Common myeloid progenitor, CD34-positive (primary cell): ENCODE data around the gene FOXN4.

Source experiments
- CTCF ChIA-PET: fragments of 350-600 bp; sonication (Branson Sonifier 250); formaldehyde crosslinking; loops from one replicate; lab custom pipeline; 2021; ENCODE audit warnings: antibody characterized with exemption; lab: Charles Lee
- POLR2A ChIA-PET: fragments of 350-600 bp; sonication (Branson Sonifier 250); formaldehyde crosslinking; loops from one replicate; lab custom pipeline; 2021; ENCODE audit warnings: antibody characterized with exemption; lab: Charles Lee
- DNase-seq, 3 donors: peaks; one replicate each; pipeline versions ENCODE4 v3.0.0 to v3.0.0-alpha.2; 2013
- H3K27ac ChIP-seq, 2 experiments: 1 replicate in 1 of 2; 2 replicates in 1 of 2; pipeline ENCODE4 v1.7.0; 2013; ENCODE audit warnings: inconsistent platforms in 2 of 2, low read length in 2 of 2, mild to moderate bottlenecking in 2 of 2, low read depth in 1 of 2, moderate library complexity in 1 of 2; ENCODE audit not compliant: severe bottlenecking in 2 of 2, insufficient read depth in 1 of 2, poor library complexity in 1 of 2
- H3K27me3 ChIP-seq, 5 experiments: replicated peaks in 2 of 5; 1 replicate in 3 of 5; 2 replicates in 2 of 5; pipeline versions ENCODE4 v1.6.1 to v1.7.0; 2013; ENCODE audit warnings: low read length in 4 of 5, mild to moderate bottlenecking in 2 of 5, moderate library complexity in 2 of 5, inconsistent platforms in 1 of 5; ENCODE audit not compliant: insufficient read depth in 5 of 5, control insufficient read depth in 4 of 5
- H3K36me3 ChIP-seq, 4 experiments: 1 replicate in 2 of 4; 2 replicates in 2 of 4; pipeline versions ENCODE4 v1.6.1 to v1.7.0; 2013; ENCODE audit warnings: low read length in 3 of 4, control low read depth in 1 of 4, mild to moderate bottlenecking in 1 of 4; ENCODE audit not compliant: control insufficient read depth in 4 of 4, insufficient read depth in 4 of 4
- H3K4me1 ChIP-seq, 4 experiments: 1 replicate in 3 of 4; 2 replicates in 1 of 4; pipeline versions ENCODE4 v1.6.1 to v1.7.1; 2013; ENCODE audit warnings: low read length in 3 of 4, mild to moderate bottlenecking in 3 of 4, control low read depth in 1 of 4, inconsistent platforms in 1 of 4, moderate library complexity in 1 of 4; ENCODE audit not compliant: control insufficient read depth in 4 of 4, insufficient read depth in 4 of 4; ENCODE audit errors: control extremely low read depth in 1 of 4
- H3K4me3 ChIP-seq, 7 experiments: 1 replicate in 4 of 7; 2 replicates in 3 of 7; pipeline versions ENCODE4 v1.5.1 to v1.7.0; 2013; ENCODE audit warnings: mild to moderate bottlenecking in 7 of 7, low read length in 6 of 7, moderate library complexity in 6 of 7, inconsistent platforms in 2 of 7, low read depth in 2 of 7, control low read depth in 1 of 7; ENCODE audit not compliant: insufficient read depth in 4 of 7, control insufficient read depth in 1 of 7; ENCODE audit errors: extremely low read depth in 1 of 7
- H3K9me3 ChIP-seq, 5 experiments: 1 replicate in 4 of 5; 2 replicates in 1 of 5; pipeline versions ENCODE4 v1.6.1 to v1.7.1; 2013; ENCODE audit warnings: low read length in 4 of 5, mild to moderate bottlenecking in 2 of 5, inconsistent platforms in 1 of 5, low read depth in 1 of 5, moderate library complexity in 1 of 5; ENCODE audit not compliant: control insufficient read depth in 4 of 5, insufficient read depth in 2 of 5; ENCODE audit errors: control extremely low read depth in 1 of 5
- WGBS: methylation state at CpG from one replicate; pipeline ENCODE4 v1.1.5; 2013; ENCODE audit not compliant: insufficient coverage; 5-methylcytosine and 5-hydroxymethylcytosine counted together

The FOXN4 gene

GRCh38 chr12:109276160-109276559 is 32.9 kb downstream of the FOXN4 start:
- H3K36me3 ChIP-seq, result no peaks in the 10 kb centered on the region
- no peaks in the 10 kb centered on the region for H3K9me3 ChIP-seq
- peaks cover 0 to 11% (median 6%) of the 10 kb centered on the region in 4 experiments for H3K4me1 ChIP-seq
- CTCF ChIA-PET, result interaction anchor here (1.5 kb wide), 1 partner anchor 114 kb away, joined by 3 read pairs; no protein-coding TSS in a partner anchor
- POLR2A ChIA-PET, result no interaction called here
- 96% methylated on average over 5 of the region's 5 CpGs for WGBS
- DNase-seq, result no peak
- H3K27me3 ChIP-seq, result peaks cover 0 to 2% (median 0%) of the 10 kb centered on the region in 5 experiments
- no peak overlapping the region for H3K27ac ChIP-seq
- no peak overlapping the region for H3K4me3 ChIP-seq

- Histone ChIP-seq H3K27ac (no peak overlapping the region), H3K9me3 (no peaks in the 10 kb centered on the region), H3K4me1 (peaks cover 0 to 11% (median 6%) of the 10 kb centered on the region in 4 experiments), H3K36me3 (no peaks in the 10 kb centered on the region), H3K27me3 (peaks cover 0 to 2% (median 0%) of the 10 kb centered on the region in 5 experiments), H3K4me3 (no peak overlapping the region)
- ChIA-PET POLR2A (no interaction called here), CTCF (no interaction called here)
- WGBS, result 100% methylated on average over 3 of the region's 4 CpGs
- DNase-seq, result no peak
Observed at GRCh38 chr12:109275173-109275572, 33.9 kb downstream of the FOXN4 start.

- Histone ChIP-seq H3K27ac (no peak overlapping the region), H3K27me3 (peaks cover 0 to 2% (median 0%) of the 10 kb centered on the region in 5 experiments), H3K4me3 (no peak overlapping the region), H3K36me3 (no peaks in the 10 kb centered on the region), H3K4me1 (peaks cover 0 to 11% (median 6%) of the 10 kb centered on the region in 4 experiments), H3K9me3 (no peaks in the 10 kb centered on the region)
- 78% methylated on average over 1 of the region's 1 CpG for WGBS
- ChIA-PET CTCF (interaction anchor here (1.2 kb wide), 1 partner anchor 22 kb away, joined by 3 read pairs; no protein-coding TSS in a partner anchor), POLR2A (no interaction called here)
- DNase-seq, result no peak
Observed at GRCh38 chr12:109274381-109274780, 34.7 kb downstream of the FOXN4 start.

- WGBS, result 53% methylated on average over 16 of the region's 16 CpGs
Observed at GRCh38 chr12:109273354-109273753, 35.7 kb downstream of the FOXN4 start.

DNA sequence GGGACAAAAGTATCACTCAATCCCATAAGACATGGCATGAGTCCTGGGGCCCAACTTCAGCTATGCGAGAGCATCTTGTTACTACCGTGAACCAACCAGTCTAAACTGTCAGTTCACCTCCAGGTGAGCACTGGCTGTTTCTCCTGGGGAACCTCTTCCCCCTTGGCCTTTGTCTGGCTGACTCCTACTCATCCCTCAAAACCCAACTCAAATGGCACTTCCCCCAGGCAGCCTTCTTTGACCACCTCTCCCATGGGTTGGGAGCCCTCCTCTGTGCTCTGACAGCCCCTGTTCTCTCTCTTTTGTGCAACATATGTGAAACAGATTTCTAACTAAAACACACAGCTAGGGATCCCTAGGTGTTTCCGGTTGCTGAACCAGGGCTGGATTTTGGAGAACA is 37.7 kb downstream of the FOXN4 start:
- DNase-seq, result no peak
- peaks cover 0 to under 1% (median under 1%) of the 10 kb centered on the region in 4 experiments for H3K4me1 ChIP-seq
- ChIA-PET POLR2A (no interaction called here), CTCF (no interaction called here)
- WGBS, result 100% methylated on average over 3 of the region's 3 CpGs
- no peak overlapping the region for H3K27ac ChIP-seq
- no peaks in the 10 kb centered on the region for H3K9me3 ChIP-seq
- no peak overlapping the region for H3K4me3 ChIP-seq
- peaks cover 0 to 8% (median 1%) of the 10 kb centered on the region in 4 experiments for H3K36me3 ChIP-seq
- peaks cover 0 to 2% (median 0%) of the 10 kb centered on the region in 5 experiments for H3K27me3 ChIP-seq

More at GRCh38 chr12:109273354-109273753, 35.7 kb downstream of the FOXN4 start:
- no peak overlapping the region for H3K4me3 ChIP-seq
- H3K27ac ChIP-seq, result no peak overlapping the region
- H3K9me3 ChIP-seq, result no peaks in the 10 kb centered on the region
- ChIA-PET CTCF (no interaction called here), POLR2A (interaction anchor here (0.5 kb wide), 1 partner anchor 172 kb away, joined by 4 read pairs; no protein-coding TSS in a partner anchor)
- peaks cover 0 to 2% (median 0%) of the 10 kb centered on the region in 4 experiments for H3K36me3 ChIP-seq
- peaks cover 0 to 11% (median 6%) of the 10 kb centered on the region in 4 experiments for H3K4me1 ChIP-seq
- DNase-seq, result no peak
- H3K27me3 ChIP-seq, result peaks cover 0 to 2% (median 0%) of the 10 kb centered on the region in 5 experiments

- no peak for DNase-seq
- CTCF ChIA-PET, result no interaction called here
- peaks cover 0 to 12% (median 5%) of the 10 kb centered on the region in 4 experiments for H3K36me3 ChIP-seq
- H3K27me3 ChIP-seq, result peaks cover 0 to 2% (median 0%) of the 10 kb centered on the region in 5 experiments
- WGBS, result no CpG with 5 or more reads among the region's 1 CpG
- H3K9me3 ChIP-seq, result no peaks in the 10 kb centered on the region
- POLR2A ChIA-PET, result no interaction called here
- H3K27ac ChIP-seq, result no peak overlapping the region
- no peak overlapping the region for H3K4me3 ChIP-seq
- no peaks in the 10 kb centered on the region for H3K4me1 ChIP-seq
Observed at GRCh38 chr12:109270494-109270893, 38.6 kb downstream of the FOXN4 start.

DNA sequence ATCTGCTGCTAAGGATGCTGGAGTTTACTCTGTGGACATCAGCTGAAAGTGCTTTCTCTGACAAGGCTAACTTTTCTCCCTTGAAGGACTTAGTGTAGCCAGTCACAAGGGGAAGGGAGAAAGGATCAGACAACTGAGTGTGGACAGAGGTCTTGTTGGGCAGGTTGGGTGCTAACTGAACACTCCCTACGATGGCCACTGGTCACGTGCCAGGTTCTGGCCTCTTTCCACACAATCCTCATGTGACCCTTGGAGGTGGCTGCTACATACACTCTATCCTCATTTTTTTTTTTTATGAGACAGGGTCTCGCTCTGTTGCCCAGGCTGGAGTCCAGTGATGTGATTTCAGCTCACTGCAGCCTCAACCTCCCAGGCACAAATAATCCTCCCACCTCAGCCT is 39.7 kb downstream of the FOXN4 start:
- ChIA-PET CTCF (no interaction called here), POLR2A (no interaction called here)
- no peak overlapping the region for H3K4me3 ChIP-seq
- no peaks in the 10 kb centered on the region for H3K4me1 ChIP-seq
- H3K27me3 ChIP-seq, result peaks cover 0 to 2% (median 0%) of the 10 kb centered on the region in 5 experiments
- H3K9me3 ChIP-seq, result no peaks in the 10 kb centered on the region
- H3K27ac ChIP-seq, result no peak overlapping the region
- H3K36me3 ChIP-seq, result peaks cover 0 to 22% (median 8%) of the 10 kb centered on the region in 4 experiments
- no peak for DNase-seq
- WGBS, result 100% methylated on average over 2 of the region's 3 CpGs
